Neural cell (in vitro differentiated cells): ENCODE results near the gene PRDM1. TPM values are rescaled to one million over a fixed set of nuclear protein-coding genes. Genes with fewer than 3 reads are reported as not detected.

Experiments
- H2AFZ ChIP-seq: fragments of 200-600, 300-800 bp; sonication (generic), shearing (Covaris generic); 2 replicates; pipeline ENCODE4 v1.6.0; 2014; ENCODE audit warnings: low read depth, mild to moderate bottlenecking, antibody characterized with exemption, low read length, moderate library complexity
- H3F3A ChIP-seq: fragments of 200-600 bp; shearing (Covaris generic); 2 replicates; pipeline ENCODE4 v1.6.1; 2016; ENCODE audit warnings: mild to moderate bottlenecking, moderate library complexity, mixed read lengths, antibody characterized with exemption, low read length; ENCODE audit not compliant: insufficient read depth, poor library complexity, severe bottlenecking
- H3K27ac ChIP-seq: fragments of 200-600, 300-800 bp; sonication (generic), shearing (Covaris generic); 2 replicates; pipeline ENCODE4 v1.5.1; 2014; ENCODE audit warnings: mild to moderate bottlenecking, low read length, moderate library complexity
- H3K27me3 ChIP-seq: fragments of 300-800, 200-600 bp; sonication (generic), shearing (Covaris generic); 2 replicates; pipeline ENCODE4 v1.6.0; 2014; ENCODE audit warnings: mild to moderate bottlenecking, low read depth, low read length, moderate library complexity; ENCODE audit not compliant: insufficient read depth
- H3K36me3 ChIP-seq: fragments of 300-800, 200-600 bp; sonication (generic), shearing (Covaris generic); 2 replicates; pipeline ENCODE4 v1.5.1; 2014; ENCODE audit warnings: mild to moderate bottlenecking, antibody characterized with exemption, low read length, moderate library complexity; ENCODE audit not compliant: insufficient read depth
- H3K4me2 ChIP-seq: fragments of 300-800, 200-600 bp; sonication (generic), shearing (Covaris generic); 2 replicates; pipeline ENCODE4 v1.6.0; 2014; ENCODE audit warnings: mild to moderate bottlenecking, low read length
- H3K4me3 ChIP-seq: fragments of 300-800, 200-600 bp; sonication (generic), shearing (Covaris generic); 2 replicates; pipeline ENCODE4 v1.5.1; 2014; ENCODE audit warnings: mild to moderate bottlenecking, low read length, moderate library complexity
- H3K79me2 ChIP-seq: fragments of 200-600 bp; shearing (Covaris generic); replicated peaks from 2 replicates; pipeline ENCODE4 v1.6.0; 2014; ENCODE audit warnings: mild to moderate bottlenecking, low read length, moderate library complexity; ENCODE audit not compliant: insufficient read depth
- H3K9ac ChIP-seq: fragments of 300-800, 200-600 bp; sonication (generic), shearing (Covaris generic); 2 replicates; pipeline ENCODE4 v1.6.1; 2016; ENCODE audit warnings: mild to moderate bottlenecking, low read length, mixed read lengths
- H3K9me2 ChIP-seq: fragments of 200-600 bp; shearing (Covaris generic); 2 replicates; pipeline ENCODE4 v1.6.1; 2016; ENCODE audit warnings: mild to moderate bottlenecking, low read length, mixed read lengths; ENCODE audit not compliant: insufficient read depth
- H3K9me3 ChIP-seq: fragments of 200-600, 300-800 bp; sonication (generic), shearing (Covaris generic); 2 replicates; pipeline ENCODE4 v1.6.1; 2016; ENCODE audit warnings: mild to moderate bottlenecking, mixed run types, low read length, moderate library complexity, mixed read lengths
- H4K20me1 ChIP-seq: fragments of 200-600 bp; shearing (Covaris generic); 2 replicates; pipeline ENCODE4 v1.6.1; 2016; ENCODE audit warnings: mild to moderate bottlenecking, mixed run types; ENCODE audit not compliant: insufficient read depth
- CTCF ChIP-seq: fragments of 450-650 bp; IDR thresholded peaks from 2 replicates; pipeline ENCODE4 v1.5.1; 2014; ENCODE audit warnings: antibody characterized with exemption, mild to moderate bottlenecking, moderate library complexity; ENCODE audit not compliant: poor library complexity, severe bottlenecking
- EP300 ChIP-seq: fragments of 450-650 bp; conservative IDR thresholded peaks from 2 replicates; pipeline ENCODE4 v1.6.1; 2014; ENCODE audit warnings: antibody characterized with exemption, mild to moderate bottlenecking, moderate library complexity; ENCODE audit not compliant: poor library complexity, severe bottlenecking
- EZH2 ChIP-seq: fragments of 200-600, 300-800 bp; shearing (Covaris generic), sonication (generic); IDR thresholded peaks from 2 replicates; pipeline ENCODE4 v1.6.1; 2014; ENCODE audit warnings: antibody characterized with exemption, low read length, borderline replicate concordance, mild to moderate bottlenecking; ENCODE audit not compliant: insufficient read depth, poor library complexity, severe bottlenecking
- MXI1 ChIP-seq: fragments of 450-650 bp; conservative IDR thresholded peaks from 2 replicates; pipeline ENCODE4 v1.6.1; 2014; ENCODE audit warnings: antibody characterized with exemption, mild to moderate bottlenecking; ENCODE audit not compliant: poor library complexity, severe bottlenecking
- POLR2AphosphoS5 ChIP-seq: IDR thresholded peaks from 2 replicates; pipeline ENCODE4 v1.6.1; 2012
- RAD21 ChIP-seq: fragments of 450-650 bp; conservative IDR thresholded peaks from 2 replicates; pipeline ENCODE4 v1.6.1; 2014; ENCODE audit warnings: antibody characterized with exemption, mild to moderate bottlenecking, moderate library complexity
- REST ChIP-seq: IDR thresholded peaks from 2 replicates; pipeline ENCODE4 v1.6.1; 2012; ENCODE audit warnings: borderline replicate concordance
- SMC3 ChIP-seq: fragments of 450-650 bp; conservative IDR thresholded peaks from 2 replicates; pipeline ENCODE4 v1.6.1; 2014; ENCODE audit warnings: antibody characterized with exemption, mild to moderate bottlenecking, moderate library complexity; ENCODE audit not compliant: poor library complexity
- TAF1 ChIP-seq: IDR thresholded peaks from 2 replicates; pipeline ENCODE4 v1.6.1; 2012; ENCODE audit warnings: low read depth
- polyA plus RNA-seq: library from polyadenylated mRNA; depleted of rRNA; stranded (reverse); fragments of >200 nt; gene quantifications from 2 replicates; pipeline ENCODE4 v1.2.3, GENCODE V29; 2014

PRDM1 gene
- polyA plus RNA-seq, 1 donor from 2014 or later: 0.09 TPM

GRCh38 chr6:106085692-106085983 lies 498 bp upstream of the PRDM1 start (continued):
- TF ChIP-seq EP300: no peak
- no peak for TF ChIP-seq EZH2
- TF ChIP-seq TAF1: no peak

GRCh38 chr6:106086814-106087175 lies 659 bp downstream of the PRDM1 start:
- Histone ChIP-seq H3K27ac (no peak overlapping the region), H3K79me2 (no peaks in the 10 kb centered on the region), H4K20me1 (no peaks in the 10 kb centered on the region), H3F3A (no peaks in the 10 kb centered on the region), H2AFZ (no peak overlapping the region), H3K36me3 (no peaks in the 10 kb centered on the region), H3K4me2 (peak overlapping the region; percentile 71), H3K9ac (no peak overlapping the region), H3K9me3 (no peaks in the 10 kb centered on the region), H3K9me2 (no peaks in the 10 kb centered on the region), H3K27me3 (peaks cover 31% of the 10 kb centered on the region), H3K4me3 (peak overlapping the region; percentile 73)
- TF ChIP-seq POLR2AphosphoS5 (no peak), EZH2 (no peak), REST (no peak), EP300 (no peak), CTCF (no peak), SMC3 (no peak), MXI1 (no peak), RAD21 (no peak), TAF1 (no peak)

- no peak overlapping the region for H3K4me3 ChIP-seq
- no peak overlapping the region for H3K27ac ChIP-seq
Observed at GRCh38 chr6:106087548-106088325, 1.6 kb downstream of the PRDM1 start.

More at GRCh38 chr6:106087548-106088325, 1.6 kb downstream of the PRDM1 start:
- TF ChIP-seq TAF1 (no peak), MXI1 (no peak), SMC3 (no peak), REST (no peak), EP300 (no peak), EZH2 (no peak)
- Histone ChIP-seq H3K27me3 (peaks cover 31% of the 10 kb centered on the region), H3K4me2 (no peak overlapping the region), H2AFZ (no peak overlapping the region), H3K36me3 (no peaks in the 10 kb centered on the region), H3K9me3 (no peaks in the 10 kb centered on the region), H3K9ac (no peak overlapping the region), H4K20me1 (no peaks in the 10 kb centered on the region), H3K9me2 (no peaks in the 10 kb centered on the region), H3K79me2 (no peaks in the 10 kb centered on the region), H3F3A (no peaks in the 10 kb centered on the region)
